Measurements from ENCODE around the gene OR6K6.

DNA sequence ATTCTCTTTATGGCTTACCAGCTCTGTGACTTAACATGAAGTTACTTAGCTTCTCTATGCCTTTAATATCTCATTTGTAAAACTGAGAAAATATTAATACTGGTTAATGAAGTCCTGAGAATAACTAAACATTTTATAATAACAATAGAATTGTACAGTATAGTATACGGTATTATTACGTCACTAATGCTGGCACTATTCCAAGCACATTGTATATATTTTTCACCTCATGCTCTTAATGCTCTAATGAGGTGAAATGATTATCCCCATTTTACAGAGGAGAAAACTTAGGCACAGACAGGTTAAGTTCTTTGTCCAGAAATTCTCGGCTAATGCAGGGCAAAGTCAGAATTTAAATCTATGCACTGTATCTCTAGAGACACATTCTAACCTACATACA, 34.9 kb upstream of the OR6K6 start:
- TF ChIP-seq, protein P1, sequence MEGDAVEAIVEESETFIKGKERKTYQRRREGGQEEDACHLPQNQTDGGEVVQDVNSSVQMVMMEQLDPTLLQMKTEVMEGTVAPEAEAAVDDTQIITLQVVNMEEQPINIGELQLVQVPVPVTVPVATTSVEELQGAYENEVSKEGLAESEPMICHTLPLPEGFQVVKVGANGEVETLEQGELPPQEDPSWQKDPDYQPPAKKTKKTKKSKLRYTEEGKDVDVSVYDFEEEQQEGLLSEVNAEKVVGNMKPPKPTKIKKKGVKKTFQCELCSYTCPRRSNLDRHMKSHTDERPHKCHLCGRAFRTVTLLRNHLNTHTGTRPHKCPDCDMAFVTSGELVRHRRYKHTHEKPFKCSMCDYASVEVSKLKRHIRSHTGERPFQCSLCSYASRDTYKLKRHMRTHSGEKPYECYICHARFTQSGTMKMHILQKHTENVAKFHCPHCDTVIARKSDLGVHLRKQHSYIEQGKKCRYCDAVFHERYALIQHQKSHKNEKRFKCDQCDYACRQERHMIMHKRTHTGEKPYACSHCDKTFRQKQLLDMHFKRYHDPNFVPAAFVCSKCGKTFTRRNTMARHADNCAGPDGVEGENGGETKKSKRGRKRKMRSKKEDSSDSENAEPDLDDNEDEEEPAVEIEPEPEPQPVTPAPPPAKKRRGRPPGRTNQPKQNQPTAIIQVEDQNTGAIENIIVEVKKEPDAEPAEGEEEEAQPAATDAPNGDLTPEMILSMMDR (optimal IDR thresholded peaks at IDR 0.05 in 1 of 3, IDR thresholded peaks at IDR 0.05 in 1 of 3, conservative IDR thresholded peaks at IDR 0.05 in 1 of 3; ENCODE audit: extremely low read depth in 1 of 3, insufficient read depth in 2 of 3, low read length in 3 of 3): no peak
- TF ChIP-seq EZH2 (IDR thresholded peaks at IDR 0.05; ENCODE audit: low read length): no peak
